ENCODE data around the gene ARL15. TPM values are rescaled to one million over a fixed set of nuclear protein-coding genes. Genes with fewer than 3 reads are reported as not detected.
A peak's percentile ranks its signal among the peaks of the same experiment; 100 is the strongest.
"Not testable (repeated sequence)": the region's sequence is repeated elsewhere in the genome, so short reads cannot be mapped to it uniquely, and the experiment has no call there.

Gene ARL15
- total RNA-seq, 1 donor from 2014 or later = 20.2 TPM

- DNase-seq (ENCODE audit: low spot score) = no peak
These were observed 215.7 kb downstream of the ARL15 start for GRCh38 chr5:54094706-54095105.

- DNase-seq (ENCODE audit: low spot score) = peak; percentile 19
These were observed 216.5 kb downstream of the ARL15 start for GRCh38 chr5:54093861-54094260.

- peak; percentile 51 for DNase-seq (ENCODE audit: low spot score)
These were observed 217.3 kb downstream of the ARL15 start for GRCh38 chr5:54093081-54093492.

- DNase-seq (ENCODE audit: low spot score) = no peak
These were observed 218.9 kb downstream of the ARL15 start for GRCh38 chr5:54091307-54092130.

GRCh38 chr5:54090495-54091120 lies 219.8 kb downstream of the ARL15 start:
- no peak for DNase-seq (ENCODE audit: low spot score)

GRCh38 chr5:54088081-54088480 lies 222.3 kb downstream of the ARL15 start:
- no peak for DNase-seq (ENCODE audit: low spot score)

- DNase-seq (ENCODE audit: low spot score) = no peak
These were observed 222.9 kb downstream of the ARL15 start for GRCh38 chr5:54087436-54087835.

GRCh38 chr5:54086191-54086590 lies 224.2 kb downstream of the ARL15 start:
- DNase-seq (ENCODE audit: low spot score) = peak; percentile 66

- no peak for DNase-seq (ENCODE audit: low spot score)
These were observed 225.7 kb downstream of the ARL15 start for GRCh38 chr5:54084696-54085095.

GRCh38 chr5:54083851-54084250 lies 226.5 kb downstream of the ARL15 start:
- DNase-seq (ENCODE audit: low spot score) = no peak

- no peak for DNase-seq (ENCODE audit: low spot score)
These were observed 227.1 kb downstream of the ARL15 start for GRCh38 chr5:54083245-54083644.

- no peak for DNase-seq (ENCODE audit: low spot score)
These were observed 229.0 kb downstream of the ARL15 start for GRCh38 chr5:54081415-54081814.

- DNase-seq (ENCODE audit: low spot score) = no peak
These were observed 229.5 kb downstream of the ARL15 start for GRCh38 chr5:54080831-54081230.

GRCh38 chr5:54073735-54074134 lies 236.6 kb downstream of the ARL15 start:
- no peak for DNase-seq (ENCODE audit: low spot score)

- no peak for DNase-seq (ENCODE audit: low spot score)
These were observed 237.2 kb downstream of the ARL15 start for GRCh38 chr5:54073131-54073530.

GRCh38 chr5:54066433-54066832 lies 243.9 kb downstream of the ARL15 start:
- no peak for DNase-seq (ENCODE audit: low spot score)

- no peak for DNase-seq (ENCODE audit: low spot score)
These were observed 246.6 kb downstream of the ARL15 start for GRCh38 chr5:54063817-54064216.

GRCh38 chr5:54062958-54063357 lies 247.4 kb downstream of the ARL15 start:
- DNase-seq (ENCODE audit: low spot score) = peak; percentile 21

- not testable (repeated sequence) for DNase-seq (ENCODE audit: low spot score)
These were observed 249.5 kb downstream of the ARL15 start for GRCh38 chr5:54060919-54061318.

GRCh38 chr5:54049963-54050362 lies 260.4 kb downstream of the ARL15 start:
- DNase-seq (ENCODE audit: low spot score) = peak; percentile 26

GRCh38 chr5:54049144-54049543 lies 261.2 kb downstream of the ARL15 start:
- no peak for DNase-seq (ENCODE audit: low spot score)

GRCh38 chr5:54045077-54045792 lies 265.1 kb downstream of the ARL15 start:
- DNase-seq (ENCODE audit: low spot score) = no peak
